NCI-H1092 treated with DMSO at 0.1 percent for 48 hours (cell line): ENCODE data around the gene LTBP2.

ENCODE experiments used
- DNase-seq: peaks from one replicate; lab custom pipeline; 2025; lab: John Stamatoyannopoulos, UW

The LTBP2 gene

DNA sequence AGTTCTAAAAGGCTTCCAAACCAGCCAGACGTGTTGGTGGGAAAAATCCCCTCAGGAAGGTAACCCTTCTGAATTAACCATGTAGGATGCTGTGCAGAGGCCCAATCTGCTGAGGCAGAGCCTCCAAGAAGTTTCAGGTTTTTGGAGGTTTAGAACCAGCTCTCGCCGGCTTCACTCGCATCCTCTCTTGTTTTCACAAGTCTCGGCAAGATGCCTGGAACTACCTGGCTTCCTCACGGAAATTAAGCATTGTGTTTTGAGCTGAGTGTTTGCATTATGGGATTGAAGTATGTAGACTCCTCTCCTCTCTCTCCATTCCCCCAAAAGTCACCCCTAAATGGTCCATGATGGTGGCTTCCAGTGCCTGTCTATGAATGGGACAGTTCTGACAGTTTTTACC is 20.6 kb downstream of the LTBP2 start:
- DNase-seq: no peak

DNA sequence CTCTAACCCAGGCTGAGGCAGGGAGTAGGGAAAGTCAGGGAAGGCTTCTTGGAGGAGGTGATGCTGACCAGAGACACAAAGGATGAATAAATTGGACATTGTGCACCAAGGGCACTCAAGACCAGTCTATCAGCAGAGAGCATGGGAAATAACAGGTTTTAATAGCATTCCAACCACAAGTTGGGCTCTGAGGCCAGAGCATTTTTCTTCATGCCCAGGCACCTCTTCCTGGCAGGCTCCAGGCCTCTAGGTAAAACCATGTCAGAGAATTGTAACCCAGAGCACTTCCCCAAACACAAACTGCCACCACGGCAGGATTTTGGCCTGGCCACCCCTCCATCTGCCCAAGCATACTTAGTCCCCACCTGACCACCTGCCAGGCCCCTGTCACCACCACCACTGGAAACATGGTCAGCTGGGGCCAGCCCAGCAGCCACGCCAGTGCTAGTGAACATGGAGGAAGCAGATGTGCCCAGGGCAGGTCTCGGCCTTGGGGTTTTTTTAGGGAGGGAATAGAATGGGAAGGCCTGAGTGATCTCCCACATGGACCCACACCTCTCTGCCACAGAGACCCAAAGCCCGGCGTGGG is 22.7 kb downstream of the LTBP2 start:
- no peak for DNase-seq

- no peak for DNase-seq
These were observed 24.7 kb downstream of the LTBP2 start for GRCh38 chr14:74587363-74587707.

DNA sequence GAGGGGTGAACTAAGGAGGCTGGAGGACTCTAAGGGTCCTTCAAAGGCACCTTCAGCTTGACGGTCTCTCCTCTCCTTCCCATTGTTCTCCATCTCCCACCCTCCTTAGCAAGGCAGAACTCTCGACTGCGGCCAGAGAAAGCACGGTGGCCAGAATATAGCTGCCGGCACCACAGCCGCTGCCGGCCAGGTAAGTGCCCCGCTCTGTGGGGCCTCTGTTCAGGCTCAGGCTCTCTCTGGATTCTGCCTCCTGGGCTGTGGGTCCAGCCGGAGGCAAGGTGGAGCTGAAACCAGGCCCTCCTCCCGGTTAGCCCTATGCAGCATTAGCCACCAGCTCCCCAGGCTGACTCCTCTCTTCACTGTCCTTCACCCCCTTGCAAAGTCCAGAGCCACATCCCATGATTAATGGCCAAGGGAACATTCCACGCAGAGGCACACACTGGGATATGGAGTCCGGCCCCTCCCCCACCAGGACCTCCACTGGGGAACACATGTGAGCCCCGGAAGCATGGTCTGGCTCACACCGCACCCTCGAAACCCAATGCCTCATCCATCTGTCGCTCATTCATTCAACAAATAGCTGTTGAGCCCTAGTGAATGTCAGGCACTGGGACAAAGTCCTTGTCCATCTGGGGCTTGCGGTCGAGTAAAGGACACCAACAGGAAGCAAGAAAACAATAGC is 25.2 kb downstream of the LTBP2 start:
- no peak for DNase-seq

GRCh38 chr14:74585406-74586335 is 26.4 kb downstream of the LTBP2 start:
- DNase-seq: no peak

- no peak for DNase-seq
These were observed 27.1 kb downstream of the LTBP2 start for GRCh38 chr14:74584951-74585350.

GRCh38 chr14:74583689-74584434 is 28.2 kb downstream of the LTBP2 start:
- no peak for DNase-seq

- DNase-seq: no peak
These were observed 29.0 kb downstream of the LTBP2 start for GRCh38 chr14:74582910-74583581.

DNA sequence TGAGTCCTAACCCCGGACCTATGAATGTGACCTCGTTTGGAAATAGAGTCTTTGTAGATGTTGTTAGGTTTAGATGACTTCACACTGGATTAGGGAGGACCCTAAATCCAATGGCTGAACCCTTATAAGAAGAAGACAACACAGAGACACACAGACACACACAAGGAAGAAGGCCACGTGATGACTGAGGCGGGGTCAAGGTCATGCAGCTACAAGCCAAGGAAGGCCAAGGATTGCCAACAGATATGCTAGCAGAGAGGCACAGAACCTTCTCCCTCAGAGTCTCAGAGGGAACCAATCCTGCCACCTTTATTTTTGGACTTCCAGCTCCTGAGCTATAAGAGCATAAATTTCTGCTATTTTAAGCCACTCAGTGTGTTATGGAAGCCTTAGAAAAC is 31.8 kb downstream of the LTBP2 start:
- DNase-seq: no peak

DNA sequence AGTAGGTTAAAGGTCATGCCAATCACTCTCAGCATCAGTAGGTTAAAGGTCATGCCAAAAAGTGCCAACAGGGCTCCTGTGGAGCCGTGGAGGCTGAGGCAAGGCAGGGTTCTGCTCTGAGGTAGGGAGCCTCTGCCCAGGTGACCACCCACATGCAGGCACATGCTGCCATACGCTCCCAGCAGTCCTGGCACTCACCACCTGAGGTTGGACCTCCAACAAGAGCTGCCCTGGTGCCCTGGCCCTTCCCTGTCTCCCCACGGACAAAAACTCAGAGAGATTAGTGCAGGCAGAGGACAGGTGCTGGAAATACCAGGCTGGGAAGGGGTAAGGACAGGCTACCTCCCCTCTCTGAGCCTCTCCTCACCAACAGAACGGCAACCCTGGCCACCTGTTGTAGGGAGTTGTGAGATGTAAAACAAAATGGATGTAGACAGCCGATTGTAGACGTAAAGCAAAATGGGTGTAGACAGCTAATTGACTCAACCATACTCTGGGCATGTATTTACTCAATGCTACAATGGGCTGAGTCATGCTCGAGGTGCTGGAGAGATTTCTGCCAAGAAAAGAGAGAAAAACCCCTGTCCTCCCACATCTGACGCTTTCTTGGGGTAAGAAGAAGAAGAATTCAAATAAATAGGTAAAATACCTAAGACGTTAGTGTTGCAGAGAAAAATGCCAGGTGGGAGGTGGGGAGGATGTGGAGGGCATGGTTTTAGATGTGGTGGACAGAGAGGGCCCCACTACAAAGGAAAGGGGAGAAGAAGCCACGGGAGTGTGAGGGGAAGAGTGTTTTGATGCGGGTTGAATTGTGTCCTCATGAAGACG is 32.4 kb downstream of the LTBP2 start:
- no peak for DNase-seq

DNA sequence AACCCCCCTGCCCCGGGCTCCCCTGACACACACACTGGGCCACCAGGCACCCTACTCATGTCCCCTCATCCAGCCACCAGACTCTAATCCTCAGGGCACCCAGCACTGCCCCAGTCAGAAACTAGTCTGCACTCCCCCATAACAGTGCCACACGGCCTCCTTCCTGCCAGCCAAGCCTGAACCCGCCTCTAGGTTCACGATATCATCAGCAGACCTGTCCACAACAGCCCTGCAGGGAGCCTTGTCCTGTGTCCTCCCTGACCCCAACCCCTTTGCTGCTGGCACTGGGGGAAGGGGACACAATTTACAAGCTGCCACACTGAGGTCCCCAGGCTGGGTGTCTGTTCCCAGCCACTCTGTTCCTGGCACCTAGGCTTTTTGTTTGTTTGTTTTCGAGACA is 33.6 kb downstream of the LTBP2 start:
- no peak for DNase-seq

DNA sequence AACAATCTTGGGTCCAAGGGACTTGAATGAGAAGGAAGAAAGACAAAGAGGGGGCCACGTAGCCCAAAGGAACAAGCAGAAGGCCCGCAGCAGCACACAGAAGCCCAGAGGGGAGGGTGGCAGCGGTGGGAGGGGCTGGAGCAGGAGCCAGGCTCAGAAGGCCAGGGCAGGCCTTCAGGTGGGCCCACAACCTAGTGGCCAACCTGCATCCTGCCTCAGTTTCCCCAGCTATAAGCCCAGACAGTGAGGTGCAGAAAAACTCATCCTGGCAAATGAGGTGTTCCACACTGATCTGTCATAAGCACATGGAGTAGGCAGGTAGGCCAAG is 34.1 kb downstream of the LTBP2 start:
- DNase-seq: no peak

DNA sequence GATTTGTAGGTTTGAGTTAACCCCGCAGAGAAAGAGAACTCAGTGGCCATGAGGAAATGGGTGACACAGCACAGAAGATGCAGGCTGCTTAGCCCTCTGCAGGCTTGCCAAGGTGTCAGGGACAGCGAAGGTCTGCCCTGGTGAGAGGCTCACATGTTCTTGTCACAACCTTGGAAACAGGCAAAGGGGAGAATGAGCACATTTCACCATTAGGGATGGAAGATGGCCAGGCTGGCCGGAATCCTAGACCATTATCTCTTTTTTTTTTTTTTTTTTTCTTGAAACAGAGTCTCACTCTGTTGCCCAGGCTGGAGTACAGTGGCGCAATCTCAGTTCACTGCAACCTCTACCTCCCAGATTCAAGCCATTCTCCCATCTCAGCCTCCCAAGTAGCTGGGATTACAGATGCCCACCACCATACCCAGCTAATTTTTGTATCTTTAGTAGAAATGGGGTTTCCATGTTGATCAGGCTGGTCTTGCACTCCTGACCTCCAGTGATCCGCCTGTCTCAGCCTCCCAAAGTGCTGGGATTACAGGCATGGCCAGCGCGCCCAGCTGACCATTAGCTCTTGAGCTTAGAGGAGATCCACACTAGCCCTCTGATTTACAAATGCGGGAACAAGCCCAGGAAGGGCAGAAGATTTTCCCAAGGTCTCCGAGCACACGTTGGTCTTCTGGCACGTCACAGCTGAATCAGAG is 34.6 kb downstream of the LTBP2 start:
- no peak for DNase-seq

DNA sequence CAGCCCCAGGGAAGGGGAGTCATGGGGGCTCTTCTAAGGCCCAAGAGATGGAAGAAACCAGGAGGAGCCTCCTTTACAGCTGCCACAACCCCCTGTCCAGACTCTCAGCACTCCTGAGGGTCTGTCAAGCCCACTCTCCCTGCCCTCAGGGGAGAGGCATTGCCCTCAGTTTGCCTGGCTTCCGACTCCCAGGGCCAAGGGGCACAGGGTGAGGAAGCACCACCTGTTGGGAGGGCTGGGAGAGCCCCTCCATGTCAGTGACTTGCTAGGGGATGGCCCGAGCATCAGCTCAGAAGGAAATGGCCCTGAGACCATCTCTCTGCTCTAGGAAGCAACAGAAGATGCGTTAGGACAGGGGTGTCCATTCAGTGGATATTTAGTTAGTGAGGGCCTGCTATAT is 36.1 kb downstream of the LTBP2 start:
- no peak for DNase-seq

GRCh38 chr14:74575507-74575906 is 36.5 kb downstream of the LTBP2 start:
- DNase-seq: no peak

DNA sequence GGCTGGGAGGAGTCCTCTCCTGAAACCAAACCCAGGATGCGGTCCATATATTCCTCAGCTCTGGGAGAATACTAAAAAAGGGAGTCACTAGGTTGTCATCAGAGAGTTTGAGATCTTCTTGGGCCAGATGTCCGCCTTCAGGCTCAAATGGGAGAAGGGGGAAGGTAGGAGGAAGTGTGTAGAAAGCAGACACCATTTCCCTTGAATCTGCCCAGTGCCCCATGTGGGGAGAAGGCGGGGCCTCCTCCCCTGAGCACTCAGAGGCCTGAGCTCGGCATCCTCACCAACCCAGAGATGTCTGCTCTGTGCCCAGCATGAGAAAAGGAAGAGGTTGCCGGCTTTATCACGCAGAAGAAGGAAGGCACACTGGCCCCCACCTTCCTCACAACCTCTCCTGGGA is 37.3 kb downstream of the LTBP2 start:
- no peak for DNase-seq

GRCh38 chr14:74574090-74574433 is 38.0 kb downstream of the LTBP2 start:
- DNase-seq: no peak

DNA sequence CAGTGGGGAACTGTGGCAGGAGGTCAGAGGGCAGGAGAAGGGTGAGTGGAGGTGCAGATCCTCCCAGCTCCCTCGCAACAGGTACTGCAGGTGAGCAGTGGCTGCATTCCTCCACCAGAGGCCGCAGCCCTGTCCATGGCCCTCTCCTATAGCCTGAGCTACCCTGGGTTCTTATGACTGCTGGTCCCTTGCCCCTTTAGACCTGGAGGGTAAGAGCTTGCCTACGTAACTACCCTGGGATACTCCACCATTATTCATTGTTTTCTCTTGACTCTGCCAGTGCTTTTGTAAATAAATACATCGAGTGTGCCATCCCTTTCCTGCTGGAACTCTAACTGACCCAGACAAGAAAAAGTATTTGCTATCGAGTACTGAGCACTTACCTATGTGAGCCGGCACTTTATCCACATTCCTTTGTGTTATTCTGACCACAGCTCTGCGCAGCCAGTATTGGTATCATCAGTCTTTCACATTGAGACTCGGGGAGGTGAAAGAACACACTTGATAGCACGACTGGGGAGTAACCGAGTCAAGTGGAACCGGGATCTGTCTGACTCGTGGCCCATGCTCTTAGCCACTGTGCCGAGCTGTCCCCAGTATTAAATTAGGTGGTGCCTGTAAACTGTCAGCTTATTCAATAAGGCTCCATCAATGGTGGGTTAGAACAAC is 38.5 kb downstream of the LTBP2 start:
- no peak for DNase-seq

- DNase-seq: no peak
These were observed 39.2 kb downstream of the LTBP2 start for GRCh38 chr14:74572726-74573301.
